ENCODE results near the gene CKAP4. TPM values are rescaled to one million over a fixed set of nuclear protein-coding genes. Genes with fewer than 3 reads are reported as not detected.

CKAP4 gene
- total and polyA plus RNA-seq, 2 of the 13 experiments (the other 11 are each of a cell fraction or from before 2014, with no cell fraction given) = 39.2 to 70.2 TPM

- TF ChIP-seq, protein P1, sequence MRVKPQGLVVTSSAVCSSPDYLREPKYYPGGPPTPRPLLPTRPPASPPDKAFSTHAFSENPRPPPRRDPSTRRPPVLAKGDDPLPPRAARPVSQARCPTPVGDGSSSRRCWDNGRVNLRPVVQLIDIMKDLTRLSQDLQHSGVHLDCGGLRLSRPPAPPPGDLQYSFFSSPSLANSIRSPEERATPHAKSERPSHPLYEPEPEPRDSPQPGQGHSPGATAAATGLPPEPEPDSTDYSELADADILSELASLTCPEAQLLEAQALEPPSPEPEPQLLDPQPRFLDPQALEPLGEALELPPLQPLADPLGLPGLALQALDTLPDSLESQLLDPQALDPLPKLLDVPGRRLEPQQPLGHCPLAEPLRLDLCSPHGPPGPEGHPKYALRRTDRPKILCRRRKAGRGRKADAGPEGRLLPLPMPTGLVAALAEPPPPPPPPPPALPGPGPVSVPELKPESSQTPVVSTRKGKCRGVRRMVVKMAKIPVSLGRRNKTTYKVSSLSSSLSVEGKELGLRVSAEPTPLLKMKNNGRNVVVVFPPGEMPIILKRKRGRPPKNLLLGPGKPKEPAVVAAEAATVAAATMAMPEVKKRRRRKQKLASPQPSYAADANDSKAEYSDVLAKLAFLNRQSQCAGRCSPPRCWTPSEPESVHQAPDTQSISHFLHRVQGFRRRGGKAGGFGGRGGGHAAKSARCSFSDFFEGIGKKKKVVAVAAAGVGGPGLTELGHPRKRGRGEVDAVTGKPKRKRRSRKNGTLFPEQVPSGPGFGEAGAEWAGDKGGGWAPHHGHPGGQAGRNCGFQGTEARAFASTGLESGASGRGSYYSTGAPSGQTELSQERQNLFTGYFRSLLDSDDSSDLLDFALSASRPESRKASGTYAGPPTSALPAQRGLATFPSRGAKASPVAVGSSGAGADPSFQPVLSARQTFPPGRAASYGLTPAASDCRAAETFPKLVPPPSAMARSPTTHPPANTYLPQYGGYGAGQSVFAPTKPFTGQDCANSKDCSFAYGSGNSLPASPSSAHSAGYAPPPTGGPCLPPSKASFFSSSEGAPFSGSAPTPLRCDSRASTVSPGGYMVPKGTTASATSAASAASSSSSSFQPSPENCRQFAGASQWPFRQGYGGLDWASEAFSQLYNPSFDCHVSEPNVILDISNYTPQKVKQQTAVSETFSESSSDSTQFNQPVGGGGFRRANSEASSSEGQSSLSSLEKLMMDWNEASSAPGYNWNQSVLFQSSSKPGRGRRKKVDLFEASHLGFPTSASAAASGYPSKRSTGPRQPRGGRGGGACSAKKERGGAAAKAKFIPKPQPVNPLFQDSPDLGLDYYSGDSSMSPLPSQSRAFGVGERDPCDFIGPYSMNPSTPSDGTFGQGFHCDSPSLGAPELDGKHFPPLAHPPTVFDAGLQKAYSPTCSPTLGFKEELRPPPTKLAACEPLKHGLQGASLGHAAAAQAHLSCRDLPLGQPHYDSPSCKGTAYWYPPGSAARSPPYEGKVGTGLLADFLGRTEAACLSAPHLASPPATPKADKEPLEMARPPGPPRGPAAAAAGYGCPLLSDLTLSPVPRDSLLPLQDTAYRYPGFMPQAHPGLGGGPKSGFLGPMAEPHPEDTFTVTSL (CRISPR knock-in tag; IDR thresholded peaks at IDR 0.05; ENCODE audit: borderline replicate concordance) = no peak
- TF ChIP-seq ZNF598 (CRISPR knock-in tag; IDR thresholded peaks at IDR 0.05; ENCODE audit: borderline replicate concordance) (no peak), ATF7 (IDR thresholded peaks at IDR 0.05) (no peak), ATF7 (CRISPR knock-in tag; IDR thresholded peaks at IDR 0.05) (no peak), SETDB1 (CRISPR knock-in tag; IDR thresholded peaks at IDR 0.05; ENCODE audit: borderline replicate concordance) (no peak), KAT8 (CRISPR knock-in tag; IDR thresholded peaks at IDR 0.05) (no peak), TGIF2 (CRISPR knock-in tag; IDR thresholded peaks at IDR 0.05) (no peak), TIGD3 (CRISPR knock-in tag; IDR thresholded peaks at IDR 0.05; ENCODE audit: borderline replicate concordance) (no peak), ZBTB37 (CRISPR knock-in tag; IDR thresholded peaks at IDR 0.05) (no peak), SMARCC2 (IDR thresholded peaks at IDR 0.05) (no peak), ZNF772 (CRISPR knock-in tag; IDR thresholded peaks at IDR 0.05) (no peak)
- TF ChIP-seq, protein P2, sequence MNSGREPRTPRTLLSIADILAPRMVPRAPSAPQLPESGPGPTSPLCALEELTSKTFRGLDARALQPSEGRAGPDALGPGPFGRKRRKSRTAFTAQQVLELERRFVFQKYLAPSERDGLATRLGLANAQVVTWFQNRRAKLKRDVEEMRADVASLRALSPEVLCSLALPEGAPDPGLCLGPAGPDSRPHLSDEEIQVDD (CRISPR knock-in tag; IDR thresholded peaks at IDR 0.05; ENCODE audit: borderline replicate concordance) = no peak
These were observed 559 bp upstream of the CKAP4 start (continued) for GRCh38 chr12:106248312-106248845.

Data from HepG2 (cell line).